Endothelial cell of umbilical vein (primary cell): ENCODE results near the gene C2. TPM values are rescaled to one million over a fixed set of nuclear protein-coding genes. Genes with fewer than 3 reads are reported as not detected.

ENCODE experiments used
- BruUV-seq: library from RNA; stranded (reverse); fragments of 400-500 nt; replicated peaks from 2 replicates; lab custom pipeline; 2021; lab: Mats Ljungman, UMichigan
- CTCF ChIA-PET: fragments of 300-600, 350-600 bp; sonication (Branson Sonifier 250); formaldehyde crosslinking; loops from one replicate; lab custom pipeline; 2021; ENCODE audit warnings: antibody characterized with exemption, inconsistent platforms; lab: Charles Lee
- POLR2A ChIA-PET: fragments of 300-600, 350-600 bp; sonication (Branson Sonifier 250); formaldehyde crosslinking; loops from one replicate; lab custom pipeline; 2021; ENCODE audit warnings: antibody characterized with exemption, inconsistent platforms; lab: Charles Lee
- DNase-seq: peaks from one replicate; pipeline ENCODE4 v3.0.0-alpha.2; 2011; ENCODE audit warnings: low read depth, low spot score
- FAIRE-seq: peaks from 2 replicates; lab custom pipeline; 2011; peaks lifted over from hg19 to GRCh38; lab: Jason Lieb, UNC
- H2AFZ ChIP-seq: 2 replicates; pipeline ENCODE4 v1.6.0; 2012; ENCODE audit warnings: low read depth, low read length, control low read depth, inconsistent platforms
- H3K27ac ChIP-seq: 2 replicates; pipeline ENCODE4 v1.5.1; 2011; ENCODE audit warnings: low read depth, mild to moderate bottlenecking, control low read depth, low read length, moderate library complexity; ENCODE audit not compliant: insufficient read depth
- H3K27me3 ChIP-seq, 2 experiments: 2 replicates each; pipeline versions ENCODE4 v1.6.0 to v1.6.1; 2011; ENCODE audit warnings: low read length in 2 of 2, mixed read lengths in 1 of 2; ENCODE audit not compliant: control insufficient read depth in 2 of 2, insufficient read depth in 2 of 2
- H3K36me3 ChIP-seq, 2 experiments: 2 replicates in 1 of 2; 3 replicates in 1 of 2; pipeline ENCODE4 v1.5.1; 2011; ENCODE audit warnings: low read length in 2 of 2, mild to moderate bottlenecking in 1 of 2, moderate library complexity in 1 of 2; ENCODE audit not compliant: control insufficient read depth in 2 of 2, insufficient read depth in 2 of 2; ENCODE audit errors: extremely low read depth in 1 of 2
- H3K4me1 ChIP-seq: 3 replicates; pipeline ENCODE4 v1.5.1; 2011; ENCODE audit warnings: mild to moderate bottlenecking, low read length; ENCODE audit not compliant: control insufficient read depth, insufficient read depth; ENCODE audit errors: extremely low read depth
- H3K4me2 ChIP-seq: 2 replicates; pipeline ENCODE4 v1.6.1; 2011; ENCODE audit warnings: low read length, control low read depth, mixed read lengths; ENCODE audit not compliant: insufficient read depth
- H3K4me3 ChIP-seq, 3 experiments: fragments of 200-600 bp in 1 of 3; sonication (generic), shearing (Covaris generic) in 1 of 3; replicated peaks in 1 of 3; 2 replicates each; pipeline ENCODE4 v1.5.1; 2011 to 2016; ENCODE audit warnings: control low read depth in 3 of 3, low read length in 3 of 3, mild to moderate bottlenecking in 2 of 3, inconsistent platforms in 1 of 3, low read depth in 1 of 3, moderate library complexity in 1 of 3; ENCODE audit not compliant: insufficient read depth in 1 of 3
- H3K79me2 ChIP-seq: 2 replicates; pipeline ENCODE4 v1.6.0; 2012; ENCODE audit warnings: low read length, inconsistent platforms; ENCODE audit not compliant: control insufficient read depth, insufficient read depth
- H3K9ac ChIP-seq: replicated peaks from 2 replicates; pipeline ENCODE3; 2011; ENCODE audit warnings: low read length, control low read depth; ENCODE audit not compliant: insufficient read depth; ENCODE audit errors: extremely low read depth
- H3K9me1 ChIP-seq: replicated peaks from 3 replicates; pipeline ENCODE4 v1.6.0; 2011; ENCODE audit warnings: mild to moderate bottlenecking, low read length; ENCODE audit not compliant: control insufficient read depth, insufficient read depth; ENCODE audit errors: extremely low read depth
- H3K9me3 ChIP-seq: replicated peaks from 2 replicates; pipeline ENCODE4 v1.5.1; 2012; ENCODE audit warnings: low read length, inconsistent platforms; ENCODE audit not compliant: control insufficient read depth, insufficient read depth
- H4K20me1 ChIP-seq: replicated peaks from 2 replicates; pipeline ENCODE3; 2011; ENCODE audit warnings: mild to moderate bottlenecking, low read length; ENCODE audit not compliant: control insufficient read depth, insufficient read depth; ENCODE audit errors: extremely low read depth
- EZH2 ChIP-seq: IDR thresholded peaks from 2 replicates; pipeline ENCODE4 v1.6.1; 2012; ENCODE audit warnings: borderline replicate concordance, low read depth, mild to moderate bottlenecking, moderate library complexity, low read length, inconsistent platforms; ENCODE audit not compliant: severe bottlenecking
- FOS ChIP-seq: IDR thresholded peaks from 2 replicates; pipeline ENCODE4 v1.6.1; 2011; ENCODE audit warnings: mild to moderate bottlenecking, low read length, moderate library complexity, borderline replicate concordance; ENCODE audit not compliant: insufficient read depth
- GATA2 ChIP-seq: IDR thresholded peaks from 2 replicates; pipeline ENCODE4 v1.7.0; 2011; ENCODE audit warnings: low read depth, mild to moderate bottlenecking, moderate library complexity, mixed read lengths, low read length; ENCODE audit not compliant: insufficient read length, insufficient read depth
- JUN ChIP-seq: IDR thresholded peaks from 2 replicates; pipeline ENCODE4 v1.6.1; 2011; ENCODE audit warnings: borderline replicate concordance, low read depth; ENCODE audit not compliant: insufficient read length, insufficient read depth
- MYC ChIP-seq: IDR thresholded peaks from one replicate; pipeline ENCODE4 v1.6.1; 2011; ENCODE audit warnings: mild to moderate bottlenecking, low read depth, low read length
- POLR2A ChIP-seq: IDR thresholded peaks from 2 replicates; pipeline ENCODE4 v1.6.1; 2012; ENCODE audit warnings: low read depth, mild to moderate bottlenecking, control low read depth, low read length
- POLR2AphosphoS5 ChIP-seq: IDR thresholded peaks from 2 replicates; pipeline ENCODE4 v1.6.1; 2012; ENCODE audit warnings: low read depth, mild to moderate bottlenecking, control low read depth, low read length, moderate library complexity; ENCODE audit not compliant: insufficient read depth
- dilution Hi-C: fragments of 300-500 bp; cut with MboI; formaldehyde crosslinking; loops from one replicate; pipeline ENCODE4 v1.15.0; 2019; ENCODE audit warnings: low sequenced_read_pairs; ENCODE audit not compliant: extremely low pct_ligation_motif_present
- intact Hi-C: fragments of 100-400 bp; cut with micrococcal nuclease; formaldehyde crosslinking; loops from one replicate; pipeline ENCODE4 v1.10.0; 2022
- polyA plus RNA-seq, 4 experiments: library from polyadenylated mRNA; depleted of rRNA in 3 of 4; stranded (reverse) in 3 of 4; unstranded in 1 of 4; fragments of >200 nt; gene quantifications; 2 replicates each; pipeline versions ENCODE4 v1.2.1 to v1.2.3, GENCODE V29; 2011 to 2012; ENCODE audit warnings: missing spikeins in 1 of 4
- total RNA-seq: library from RNA; stranded (reverse); gene quantifications from 2 replicates; pipeline ENCODE4 v1.2.3, GENCODE V29; 2021
- TF ChIP-seq, protein P1 (sequence below), 2 donors: IDR thresholded peaks; 1 replicate in 1 of 2; 2 replicates in 1 of 2; pipeline ENCODE4 v1.5.1; 2011; ENCODE audit warnings: low read length in 2 of 2, mild to moderate bottlenecking in 2 of 2, moderate library complexity in 2 of 2, control low read depth in 1 of 2, inconsistent platforms in 1 of 2, low read depth in 1 of 2; ENCODE audit not compliant: insufficient read depth in 1 of 2; ENCODE audit errors: extremely low read depth in 1 of 2
- TF ChIP-seq, protein P2 (sequence below): IDR thresholded peaks from 2 replicates; pipeline ENCODE4 v1.6.1; 2011; ENCODE audit not compliant: insufficient read depth, insufficient read length

C2 gene
- total and polyA plus RNA-seq, 2 donors (not counting 3 experiments of a cell fraction or from before 2014, with no cell fraction given): 0.60 TPM; not detected in 1

DNA sequence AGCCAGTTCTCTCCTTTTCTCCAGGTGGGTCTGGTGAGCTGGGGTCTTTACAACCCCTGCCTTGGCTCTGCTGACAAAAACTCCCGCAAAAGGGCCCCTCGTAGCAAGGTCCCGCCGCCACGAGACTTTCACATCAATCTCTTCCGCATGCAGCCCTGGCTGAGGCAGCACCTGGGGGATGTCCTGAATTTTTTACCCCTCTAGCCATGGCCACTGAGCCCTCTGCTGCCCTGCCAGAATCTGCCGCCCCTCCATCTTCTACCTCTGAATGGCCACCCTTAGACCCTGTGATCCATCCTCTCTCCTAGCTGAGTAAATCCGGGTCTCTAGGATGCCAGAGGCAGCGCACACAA is 17.6 kb downstream of the C2 start:
- Histone ChIP-seq H3K9ac (no peak overlapping the region), H3K4me3 (no peak overlapping the region)

More for the DNA sequence above, 17.6 kb downstream of the C2 start:
- BruUV-seq: no TSS peak
- FAIRE-seq (no peak), DNase-seq (no peak)
- Histone ChIP-seq H2AFZ (peak overlapping the region; percentile 81), H3K4me2 (no peak overlapping the region), H3K4me1 (peaks cover 3% of the 10 kb centered on the region), H3K9me1 (no peaks in the 10 kb centered on the region), H3K36me3 (no peaks in the 10 kb centered on the region), H3K27ac (no peak overlapping the region), H3K79me2 (no peaks in the 10 kb centered on the region), H4K20me1 (no peaks in the 10 kb centered on the region), H3K27me3 (peaks cover 3 to 11% of the 10 kb centered on the region in 2 experiments), H3K9me3 (no peaks in the 10 kb centered on the region)
- intact Hi-C loops (no loop called here), dilution Hi-C loops (no loop called here)
- POLR2A ChIA-PET: interaction anchor here (0.6 kb wide), 1 partner anchor 37 kb away, joined by 11 read pairs; no protein-coding TSS in a partner anchor
- TF ChIP-seq EZH2: no peak
- TF ChIP-seq, protein P1, sequence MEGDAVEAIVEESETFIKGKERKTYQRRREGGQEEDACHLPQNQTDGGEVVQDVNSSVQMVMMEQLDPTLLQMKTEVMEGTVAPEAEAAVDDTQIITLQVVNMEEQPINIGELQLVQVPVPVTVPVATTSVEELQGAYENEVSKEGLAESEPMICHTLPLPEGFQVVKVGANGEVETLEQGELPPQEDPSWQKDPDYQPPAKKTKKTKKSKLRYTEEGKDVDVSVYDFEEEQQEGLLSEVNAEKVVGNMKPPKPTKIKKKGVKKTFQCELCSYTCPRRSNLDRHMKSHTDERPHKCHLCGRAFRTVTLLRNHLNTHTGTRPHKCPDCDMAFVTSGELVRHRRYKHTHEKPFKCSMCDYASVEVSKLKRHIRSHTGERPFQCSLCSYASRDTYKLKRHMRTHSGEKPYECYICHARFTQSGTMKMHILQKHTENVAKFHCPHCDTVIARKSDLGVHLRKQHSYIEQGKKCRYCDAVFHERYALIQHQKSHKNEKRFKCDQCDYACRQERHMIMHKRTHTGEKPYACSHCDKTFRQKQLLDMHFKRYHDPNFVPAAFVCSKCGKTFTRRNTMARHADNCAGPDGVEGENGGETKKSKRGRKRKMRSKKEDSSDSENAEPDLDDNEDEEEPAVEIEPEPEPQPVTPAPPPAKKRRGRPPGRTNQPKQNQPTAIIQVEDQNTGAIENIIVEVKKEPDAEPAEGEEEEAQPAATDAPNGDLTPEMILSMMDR (IDR thresholded peaks at IDR 0.05; ENCODE audit: extremely low read depth in 1 of 2, insufficient read depth in 1 of 2, low read depth in 1 of 2, low read length in 2 of 2): no peak
- no peak for TF ChIP-seq JUN
- TF ChIP-seq POLR2A: no peak
- no peak for TF ChIP-seq MYC
- TF ChIP-seq, protein P2, sequence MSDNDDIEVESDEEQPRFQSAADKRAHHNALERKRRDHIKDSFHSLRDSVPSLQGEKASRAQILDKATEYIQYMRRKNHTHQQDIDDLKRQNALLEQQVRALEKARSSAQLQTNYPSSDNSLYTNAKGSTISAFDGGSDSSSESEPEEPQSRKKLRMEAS: no peak
- TF ChIP-seq POLR2AphosphoS5: no peak
- TF ChIP-seq GATA2: no peak
- no peak for TF ChIP-seq FOS
- CTCF ChIA-PET: interaction anchor here (1.0 to 1.4 kb wide), 2 partner anchors 13 to 43 kb away, joined by 3 read pairs; partner anchors contain the start of gene ZBTB12
